Testis (tissue), 3 donors: ENCODE results near the gene ENTPD5. TPM values are rescaled to one million over a fixed set of nuclear protein-coding genes. Genes with fewer than 3 reads are reported as not detected.

Experiments used
- DNase-seq: peaks from one replicate; pipeline ENCODE4 v3.0.0-alpha.2; 2019
- H3K27ac ChIP-seq, 2 donors: fragments of 200-600 bp; sonication (generic); one replicate each; pipeline ENCODE4 v1.5.1; 2019
- H3K27me3 ChIP-seq: fragments of 200-600 bp; sonication (generic); one replicate; pipeline ENCODE4 v1.5.1; 2019
- H3K36me3 ChIP-seq: fragments of 200-600 bp; sonication (generic); one replicate; pipeline ENCODE4 v1.5.1; 2017; ENCODE audit warnings: low read depth; ENCODE audit errors: missing control alignments
- H3K4me1 ChIP-seq: fragments of 200-600 bp; sonication (generic); one replicate; pipeline ENCODE4 v1.5.1; 2019
- H3K4me3 ChIP-seq, 2 donors: fragments of 200-600 bp; sonication (generic); one replicate each; pipeline ENCODE4 v1.5.1; 2017 to 2019
- H3K9me3 ChIP-seq: fragments of 200-600 bp; sonication (generic); one replicate; pipeline ENCODE4 v1.5.1; 2017
- POLR2A ChIP-seq: fragments of 450-650 bp; IDR thresholded peaks from one replicate; pipeline ENCODE4 v1.6.1; 2017; ENCODE audit warnings: antibody characterized with exemption, mild to moderate bottlenecking, moderate library complexity
- WGBS, 2 donors: methylation state at CpG; one replicate each; pipeline ENCODE4 v1.1.5; 2018; 5-methylcytosine and 5-hydroxymethylcytosine counted together
- intact Hi-C: fragments of 100-400 bp; cut with DNase I; formaldehyde crosslinking; loops from one replicate; pipeline ENCODE4 v1.15.1; 2023; ENCODE audit warnings: low total_unique reads
- polyA plus RNA-seq: library from polyadenylated mRNA; stranded (reverse); fragments of 350-450 nt; fragmentation: Illumina TruSeq; extraction: RNeasy Lipid Tissue Mini Kit (QIAGEN cat#74804); gene quantifications from one replicate; pipeline ENCODE4 v1.2.3, GENCODE V29; 2014; ENCODE audit warnings: low read depth, low replicate concordance; ENCODE audit not compliant: insufficient read depth
- total RNA-seq, 2 donors: library from RNA; depleted of rRNA; stranded (reverse); fragments of >200 nt; gene quantifications; one replicate each; pipeline ENCODE4 v1.2.3, GENCODE V29; 2016
- TF ChIP-seq, protein P1 (sequence below), 3 experiments: fragments of 450-650 bp in 2 of 3; fragments of 200-600 bp in 1 of 3; sonication (generic) in 1 of 3; IDR thresholded peaks; one replicate each; pipeline ENCODE4 v1.5.1; 2016 to 2019; ENCODE audit warnings: antibody characterized with exemption in 3 of 3, mild to moderate bottlenecking in 2 of 3, moderate library complexity in 1 of 3

Gene ENTPD5
- total and polyA plus RNA-seq, 3 donors from 2014 or later: 12.9 to 39.5 (median 20.3) TPM

DNA sequence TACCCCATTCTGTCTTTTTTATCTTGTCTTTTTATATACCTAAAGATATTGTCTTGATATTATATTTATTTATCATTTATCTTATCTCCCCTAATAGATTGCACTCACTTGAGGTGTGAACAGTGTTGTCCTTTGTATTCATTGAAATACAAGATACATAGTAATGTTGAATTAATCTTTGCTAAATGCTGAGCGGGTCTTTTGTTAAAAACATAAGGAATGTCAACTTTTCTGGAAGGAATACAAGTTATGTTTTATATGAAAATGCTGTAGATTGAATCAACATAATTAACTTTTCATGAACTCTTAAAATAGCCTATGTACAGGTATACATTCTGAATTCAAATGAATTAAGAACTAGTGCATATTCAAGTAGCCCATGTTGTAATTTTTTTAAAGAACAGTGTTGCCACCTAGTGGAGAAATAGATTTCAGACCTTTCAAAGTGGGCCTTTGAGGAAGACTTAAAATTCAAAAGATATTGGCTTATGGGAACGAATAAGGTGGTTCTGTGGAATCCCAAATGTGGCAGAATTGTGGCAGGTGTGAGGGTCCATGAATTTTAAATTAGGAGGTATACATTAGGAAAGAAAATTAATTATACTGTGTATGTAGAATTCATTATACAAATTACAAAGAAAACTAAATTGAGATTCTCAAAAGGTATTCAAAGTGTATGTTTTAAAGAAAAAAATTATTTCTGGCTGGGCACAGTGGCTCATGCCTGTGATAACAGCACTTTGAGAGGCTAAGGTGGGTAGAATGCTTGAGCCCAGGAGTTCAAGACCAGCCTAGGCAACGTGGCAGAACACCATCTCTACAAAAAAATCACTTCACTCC lies 19.2 kb upstream of the ENTPD5 start:
- Histone ChIP-seq H3K27ac (no peak overlapping the region), H3K27me3 (no peaks in the 10 kb centered on the region), H3K36me3 (no peaks in the 10 kb centered on the region), H3K9me3 (no peaks in the 10 kb centered on the region), H3K4me1 (no peaks in the 10 kb centered on the region), H3K4me3 (no peak overlapping the region)
- 67 to 71% methylated on average over 3 of the region's 3 CpGs for WGBS, 2 donors
- TF ChIP-seq POLR2A: no peak
- TF ChIP-seq, protein P1, sequence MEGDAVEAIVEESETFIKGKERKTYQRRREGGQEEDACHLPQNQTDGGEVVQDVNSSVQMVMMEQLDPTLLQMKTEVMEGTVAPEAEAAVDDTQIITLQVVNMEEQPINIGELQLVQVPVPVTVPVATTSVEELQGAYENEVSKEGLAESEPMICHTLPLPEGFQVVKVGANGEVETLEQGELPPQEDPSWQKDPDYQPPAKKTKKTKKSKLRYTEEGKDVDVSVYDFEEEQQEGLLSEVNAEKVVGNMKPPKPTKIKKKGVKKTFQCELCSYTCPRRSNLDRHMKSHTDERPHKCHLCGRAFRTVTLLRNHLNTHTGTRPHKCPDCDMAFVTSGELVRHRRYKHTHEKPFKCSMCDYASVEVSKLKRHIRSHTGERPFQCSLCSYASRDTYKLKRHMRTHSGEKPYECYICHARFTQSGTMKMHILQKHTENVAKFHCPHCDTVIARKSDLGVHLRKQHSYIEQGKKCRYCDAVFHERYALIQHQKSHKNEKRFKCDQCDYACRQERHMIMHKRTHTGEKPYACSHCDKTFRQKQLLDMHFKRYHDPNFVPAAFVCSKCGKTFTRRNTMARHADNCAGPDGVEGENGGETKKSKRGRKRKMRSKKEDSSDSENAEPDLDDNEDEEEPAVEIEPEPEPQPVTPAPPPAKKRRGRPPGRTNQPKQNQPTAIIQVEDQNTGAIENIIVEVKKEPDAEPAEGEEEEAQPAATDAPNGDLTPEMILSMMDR (IDR thresholded peaks at IDR 0.05): peak in 2 of 3 experiments; percentile 33 to 76
- intact Hi-C loops: no loop called here
- no peak for DNase-seq

DNA sequence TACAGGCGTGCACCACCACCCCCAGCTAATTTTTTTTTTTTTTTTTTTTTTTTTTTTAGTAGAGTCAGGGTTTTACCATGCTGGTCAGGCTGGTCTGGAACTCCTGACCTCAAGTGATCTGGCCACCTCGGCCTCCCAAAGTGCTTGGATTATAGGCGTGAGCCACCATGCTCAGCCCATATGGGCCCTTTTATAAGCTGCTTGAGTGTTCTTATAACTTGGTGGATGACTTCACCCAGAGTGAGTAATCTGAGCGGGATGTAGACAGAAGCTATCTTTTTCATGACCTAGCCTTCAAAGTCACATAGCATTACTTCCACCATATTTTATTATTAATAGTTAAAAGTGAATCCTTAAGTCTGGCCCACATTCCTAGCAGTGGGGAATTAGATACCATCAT lies 16.5 kb upstream of the ENTPD5 start:
- TF ChIP-seq, protein P1 (IDR thresholded peaks at IDR 0.05): no peak
- no peak for TF ChIP-seq POLR2A
- Histone ChIP-seq H3K4me3 (no peak overlapping the region), H3K27me3 (no peaks in the 10 kb centered on the region), H3K9me3 (no peaks in the 10 kb centered on the region), H3K4me1 (no peaks in the 10 kb centered on the region), H3K36me3 (no peaks in the 10 kb centered on the region), H3K27ac (no peak overlapping the region)
- DNase-seq: no peak
- whole genome bisulfite sequencing, 2 donors: 96 to 97% methylated on average over 4 of the region's 4 CpGs
- intact Hi-C loops: no loop called here

DNA sequence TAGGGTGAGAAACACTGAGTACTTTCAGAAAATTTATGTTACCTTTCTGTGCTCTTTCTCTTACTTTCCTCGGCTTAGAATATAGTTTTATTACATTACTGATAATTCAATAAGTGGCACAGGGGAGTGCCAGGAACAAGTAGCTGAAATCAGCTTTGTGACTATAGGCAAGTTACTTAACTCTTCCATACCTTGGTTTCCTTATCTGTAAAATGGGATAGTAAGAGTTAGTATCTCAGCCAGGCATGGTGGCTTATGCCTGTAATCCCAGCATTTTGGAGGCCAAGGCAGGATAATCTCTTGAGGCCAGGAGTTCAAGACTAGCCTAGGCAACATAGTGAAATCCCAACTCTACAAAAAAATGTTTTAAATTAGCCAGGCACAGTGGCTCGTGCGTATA lies 15.5 kb upstream of the ENTPD5 start:
- H3K27ac ChIP-seq: no peak overlapping the region
- TF ChIP-seq, protein P1 (IDR thresholded peaks at IDR 0.05): no peak
- TF ChIP-seq POLR2A: no peak
- H3K4me1 ChIP-seq: no peaks in the 10 kb centered on the region
- no peak for DNase-seq
- H3K36me3 ChIP-seq: no peaks in the 10 kb centered on the region
- H3K4me3 ChIP-seq: no peak overlapping the region
- WGBS, 2 donors: 76 to 86% methylated on average over 3 of the region's 3 CpGs
- intact Hi-C loops: no loop called here
- H3K27me3 ChIP-seq: no peaks in the 10 kb centered on the region
- H3K9me3 ChIP-seq: no peaks in the 10 kb centered on the region

DNA sequence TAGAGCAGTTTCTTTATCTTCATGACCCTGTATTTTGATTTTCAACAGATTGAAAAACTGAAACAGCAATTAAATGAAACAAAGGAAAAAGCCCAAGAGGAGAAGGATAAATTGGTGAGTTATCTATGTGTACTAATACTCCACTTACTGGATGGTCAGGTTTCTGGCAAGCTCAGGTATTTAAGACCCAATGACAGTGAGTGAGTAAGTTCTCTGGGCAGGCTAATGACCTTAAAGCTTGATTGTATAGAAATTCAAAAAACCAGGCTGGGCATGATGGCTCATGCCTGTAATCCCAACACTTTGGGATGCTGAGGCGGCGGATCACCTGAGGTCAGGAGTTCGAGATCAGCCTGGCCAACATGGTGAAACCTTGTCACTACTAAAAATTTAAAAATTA lies 10.0 kb upstream of the ENTPD5 start:
- Histone ChIP-seq H3K36me3 (no peaks in the 10 kb centered on the region), H3K4me3 (no peak overlapping the region), H3K27me3 (no peaks in the 10 kb centered on the region), H3K27ac (no peak overlapping the region), H3K4me1 (no peaks in the 10 kb centered on the region), H3K9me3 (no peaks in the 10 kb centered on the region)
- intact Hi-C loops: no loop called here
- TF ChIP-seq POLR2A: no peak
- TF ChIP-seq, protein P1 (IDR thresholded peaks at IDR 0.05): no peak
- no peak for DNase-seq
- WGBS, 2 donors: 96 to 97% methylated on average over 3 of the region's 3 CpGs

DNA sequence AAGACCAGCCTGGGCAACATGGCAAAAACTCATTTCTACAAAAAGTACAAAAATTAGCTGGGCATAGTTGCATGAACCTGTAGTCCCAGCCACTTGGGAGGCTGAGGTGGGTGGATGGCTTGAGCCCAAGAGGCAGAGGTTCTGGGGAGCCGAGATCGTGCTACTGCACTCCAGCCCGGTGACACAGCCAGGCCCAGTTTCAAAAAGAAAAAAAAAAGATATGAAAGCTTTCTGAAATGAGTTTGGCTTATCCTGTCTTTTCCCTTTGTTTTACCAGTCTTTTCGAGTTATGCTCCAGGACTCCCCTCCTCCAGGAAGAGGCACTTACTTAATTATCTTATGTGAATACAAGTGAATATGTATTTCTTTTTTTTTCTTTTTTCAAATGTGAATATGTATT lies 3.3 kb upstream of the ENTPD5 start:
- no peaks in the 10 kb centered on the region for H3K27me3 ChIP-seq
- WGBS, 2 donors: 90 to 93% methylated on average over 4 of the region's 4 CpGs
- no peaks in the 10 kb centered on the region for H3K36me3 ChIP-seq
- no peak for DNase-seq
- peaks cover 5% of the 10 kb centered on the region for H3K4me1 ChIP-seq
- no peak overlapping the region for H3K27ac ChIP-seq
- H3K4me3 ChIP-seq: no peak overlapping the region
- TF ChIP-seq POLR2A: no peak
- TF ChIP-seq, protein P1 (IDR thresholded peaks at IDR 0.05): no peak
- intact Hi-C loops: no loop called here
- no peaks in the 10 kb centered on the region for H3K9me3 ChIP-seq
